ENCODE results near the gene SCPEP1.

SCPEP1 gene

GRCh38 chr17:57001541-57001940, 23.6 kb downstream of the SCPEP1 start:
- no peak for DNase-seq (ENCODE audit: low read depth)

GRCh38 chr17:57002904-57003303, 25.0 kb downstream of the SCPEP1 start:
- DNase-seq (ENCODE audit: low read depth): no peak

GRCh38 chr17:57004944-57005579, 27.1 kb downstream of the SCPEP1 start:
- no peak for DNase-seq (ENCODE audit: low read depth)

- peak; percentile 40 for DNase-seq (ENCODE audit: low read depth)
Measured at GRCh38 chr17:57006040-57006439, 28.1 kb downstream of the SCPEP1 start.

GRCh38 chr17:57008958-57009357, 31.0 kb downstream of the SCPEP1 start:
- DNase-seq (ENCODE audit: low read depth): no peak

GRCh38 chr17:57009737-57010445, 32.0 kb downstream of the SCPEP1 start:
- DNase-seq (ENCODE audit: low read depth): peak; percentile 48

GRCh38 chr17:57010487-57010886, 32.6 kb downstream of the SCPEP1 start:
- DNase-seq (ENCODE audit: low read depth): no peak

GRCh38 chr17:57011491-57012015, 33.6 kb downstream of the SCPEP1 start:
- DNase-seq (ENCODE audit: low read depth): no peak

- DNase-seq (ENCODE audit: low read depth): no peak
Measured at GRCh38 chr17:57016071-57016763, 38.3 kb downstream of the SCPEP1 start.

GRCh38 chr17:57016764-57017116, 38.8 kb downstream of the SCPEP1 start:
- DNase-seq (ENCODE audit: low read depth): peak; percentile 50

- no peak for DNase-seq (ENCODE audit: low read depth)
Measured at GRCh38 chr17:57017625-57018024, 39.7 kb downstream of the SCPEP1 start.

GRCh38 chr17:57020208-57020607, 42.3 kb downstream of the SCPEP1 start:
- no peak for DNase-seq (ENCODE audit: low read depth)

GRCh38 chr17:57021226-57021940, 43.5 kb downstream of the SCPEP1 start:
- DNase-seq (ENCODE audit: low read depth): no peak

- DNase-seq (ENCODE audit: low read depth): no peak
Measured at GRCh38 chr17:57025876-57026275, 47.9 kb downstream of the SCPEP1 start.

GRCh38 chr17:57027852-57028251, 49.9 kb downstream of the SCPEP1 start:
- DNase-seq (ENCODE audit: low read depth): no peak

- DNase-seq (ENCODE audit: low read depth): no peak
Measured at GRCh38 chr17:57032343-57032742, 54.4 kb downstream of the SCPEP1 start.

GRCh38 chr17:57033296-57033695, 55.4 kb downstream of the SCPEP1 start:
- DNase-seq (ENCODE audit: low read depth): peak; percentile 9

- no peak for DNase-seq (ENCODE audit: low read depth)
Measured at GRCh38 chr17:57034807-57035754, 57.1 kb downstream of the SCPEP1 start.

- no peak for DNase-seq (ENCODE audit: low read depth)
Measured at GRCh38 chr17:57035971-57036481, 58.1 kb downstream of the SCPEP1 start.

GRCh38 chr17:57037411-57037810, 59.5 kb downstream of the SCPEP1 start:
- no peak for DNase-seq (ENCODE audit: low read depth)

- DNase-seq (ENCODE audit: low read depth): no peak
Measured at GRCh38 chr17:57038486-57038885, 60.6 kb downstream of the SCPEP1 start.

All from EH (cell line).